Measurements from ENCODE around the gene IL1R1.

GRCh38 chr2:102172745-102173144 lies 30.2 kb downstream of the IL1R1 start:
- no peak for TF ChIP-seq POLR2AphosphoS5 (IDR thresholded peaks at IDR 0.05; ENCODE audit: low read depth, low read length)
- no peak for TF ChIP-seq POLR2A (IDR thresholded peaks at IDR 0.05; ENCODE audit: low read depth, low read length)
- TF ChIP-seq TAF1 (IDR thresholded peaks at IDR 0.05; ENCODE audit: low read depth, low read length): no peak
- TF ChIP-seq SPI1 (IDR thresholded peaks at IDR 0.05; ENCODE audit: low read depth, low read length): no peak
- no peak for TF ChIP-seq POU2F2 (IDR thresholded peaks at IDR 0.05; ENCODE audit: low read depth, low read length)
- TF ChIP-seq PAX5 (IDR thresholded peaks at IDR 0.05; ENCODE audit: insufficient read depth, low read length, severe bottlenecking): no peak

Measured in GM12891 (cell line).